GM18499 (cell line): ENCODE measurements around the gene MMP3.

Experiments used
- ATAC-seq: cut with Tn5 transposase; IDR thresholded peaks from one replicate; pipeline ENCODE4 v1.9.1; 2021; ENCODE audit warnings: moderate number of reproducible peaks; ENCODE audit not compliant: insufficient read depth, unreplicated experiment

The MMP3 gene

GRCh38 chr11:102793677-102794290 is 49.6 kb downstream of the MMP3 start:
- no peak for ATAC-seq

- no peak for ATAC-seq
These were observed 50.8 kb downstream of the MMP3 start for GRCh38 chr11:102792604-102793003.

GRCh38 chr11:102791271-102792036 is 52.0 kb downstream of the MMP3 start:
- ATAC-seq: no peak

DNA sequence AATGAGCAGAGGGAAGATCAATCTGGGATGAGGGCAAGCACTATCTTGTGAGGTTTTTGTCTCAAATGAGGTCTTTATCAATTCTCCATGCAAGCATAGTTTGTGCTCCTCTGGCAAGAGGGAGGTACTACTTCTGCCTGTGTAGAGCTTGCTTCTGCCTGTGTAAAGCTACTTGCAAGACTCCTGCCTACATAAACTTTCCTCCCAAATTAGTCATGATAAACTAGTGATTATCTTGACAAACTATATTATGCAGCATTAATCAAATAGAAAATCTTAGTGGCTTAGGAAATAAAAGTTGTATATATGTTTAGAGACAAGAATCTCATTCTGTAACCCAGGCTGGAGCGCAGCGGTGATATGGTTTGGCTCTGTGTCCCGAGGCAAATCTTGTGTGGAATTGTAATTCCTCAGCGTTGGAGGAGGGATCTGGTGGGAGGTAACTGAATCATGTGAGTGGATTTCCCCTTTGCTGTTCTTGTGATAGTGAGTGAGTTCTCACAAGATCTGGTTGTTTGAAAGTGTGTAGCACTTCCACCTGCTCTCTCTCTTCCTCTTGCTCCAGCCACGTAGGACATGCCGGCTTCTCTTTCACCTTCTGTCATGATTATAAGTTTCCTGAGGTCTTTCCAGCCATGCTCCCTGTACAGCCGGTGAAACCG is 54.9 kb downstream of the MMP3 start:
- ATAC-seq: no peak
